PC-3 (cell line): Measurements from ENCODE around the gene L3MBTL1. TPM values are rescaled to one million over a fixed set of nuclear protein-coding genes. Genes with fewer than 3 reads are reported as not detected.

Experiments
- ATAC-seq: fragments of 200-7000 bp; cut with Tn5 transposase; 2 replicates; pipeline ENCODE4 v1.9.1; 2020; ENCODE audit warnings: mild to moderate bottlenecking, moderate library complexity
- BruUV-seq: library from RNA; stranded (reverse); fragments of 400-500 nt; replicated peaks from 2 replicates; lab custom pipeline; 2021; lab: Mats Ljungman, UMichigan
- CTCF ChIA-PET: fragments of 300-600 bp; sonication (Branson Sonifier 250); formaldehyde crosslinking; loops from one replicate; lab custom pipeline; 2022; ENCODE audit warnings: antibody characterized with exemption; lab: Charles Lee
- POLR2A ChIA-PET: fragments of 300-600 bp; sonication (Branson Sonifier 250); formaldehyde crosslinking; loops from one replicate; lab custom pipeline; 2022; ENCODE audit warnings: antibody characterized with exemption; ENCODE audit not compliant: unreplicated experiment; lab: Charles Lee
- DNase-seq: peaks from one replicate; pipeline ENCODE4 v3.0.0-alpha.2; 2015
- H2AFZ ChIP-seq: fragments of 300-600 bp; sonication (generic); 2 replicates; pipeline ENCODE4 v1.6.0; 2016; ENCODE audit warnings: antibody characterized with exemption, low read length
- H3F3A ChIP-seq: fragments of 300-600 bp; sonication (generic); one replicate; pipeline ENCODE4 v1.6.0; 2017; ENCODE audit warnings: antibody characterized with exemption, low read length, control low read depth, mild to moderate bottlenecking; ENCODE audit not compliant: unreplicated experiment
- H3K27ac ChIP-seq: fragments of 300-600 bp; sonication (generic); 2 replicates; pipeline ENCODE4 v1.5.1; 2016; ENCODE audit warnings: mild to moderate bottlenecking, low read length
- H3K27me3 ChIP-seq: fragments of 300-600 bp; sonication (generic); 2 replicates; pipeline ENCODE4 v1.6.1; 2016; ENCODE audit warnings: low read length, mixed read lengths
- H3K36me3 ChIP-seq: fragments of 300-600 bp; sonication (generic); 2 replicates; pipeline ENCODE4 v1.6.1; 2016; ENCODE audit warnings: low read depth, mixed run types, low read length, mixed read lengths
- H3K4me1 ChIP-seq: fragments of 300-600 bp; sonication (generic); 2 replicates; pipeline ENCODE4 v1.5.1; 2016; ENCODE audit warnings: low read length; ENCODE audit not compliant: insufficient read depth
- H3K4me2 ChIP-seq: fragments of 300-600 bp; sonication (generic); 2 replicates; pipeline ENCODE4 v1.6.0; 2016; ENCODE audit warnings: low read length
- H3K4me3 ChIP-seq: fragments of 300-600 bp; sonication (generic); 2 replicates; pipeline ENCODE4 v1.5.1; 2016; ENCODE audit warnings: mild to moderate bottlenecking, low read length, mixed read lengths
- H3K79me2 ChIP-seq: fragments of 300-600 bp; sonication (generic); 2 replicates; pipeline ENCODE4 v1.6.1; 2017; ENCODE audit warnings: low read length, mixed read lengths
- H3K9ac ChIP-seq: fragments of 300-600 bp; sonication (generic); 2 replicates; pipeline ENCODE4 v1.6.0; 2016; ENCODE audit warnings: mild to moderate bottlenecking, low read length
- H3K9me2 ChIP-seq: fragments of 300-600 bp; sonication (generic); replicated peaks from 2 replicates; pipeline ENCODE4 v1.6.1; 2016; ENCODE audit warnings: mixed run types, low read length, mixed read lengths
- H3K9me3 ChIP-seq: fragments of 300-600 bp; sonication (generic); 2 replicates; pipeline ENCODE4 v1.6.1; 2016; ENCODE audit warnings: low read length, mixed read lengths
- H4K20me1 ChIP-seq: fragments of 300-600 bp; sonication (generic); 2 replicates; pipeline ENCODE4 v1.6.1; 2016; ENCODE audit warnings: low read length, mixed read lengths
- EZH2 ChIP-seq: fragments of 300-600 bp; sonication (generic); IDR thresholded peaks from one replicate; pipeline ENCODE4 v1.6.1; 2017; ENCODE audit warnings: antibody characterized with exemption, mild to moderate bottlenecking, low read length; ENCODE audit not compliant: unreplicated experiment
- EZH2phosphoT487 ChIP-seq: fragments of 300-600 bp; sonication (generic); IDR thresholded peaks from 2 replicates; pipeline ENCODE4 v1.6.1; 2018; ENCODE audit warnings: mild to moderate bottlenecking, antibody characterized with exemption, low read length, borderline replicate concordance
- intact Hi-C: fragments of 100-400 bp; cut with micrococcal nuclease; formaldehyde crosslinking; loops from 2 replicates; pipeline ENCODE4 v1.9.0; 2023
- total RNA-seq: library from RNA; depleted of rRNA; stranded (reverse); fragments of >200 nt; gene quantifications from 2 replicates; pipeline ENCODE4 v1.2.3, GENCODE V29; 2014
- TF ChIP-seq, protein P1 (sequence below): fragments of 300-600 bp; sonication (generic); conservative IDR thresholded peaks from 2 replicates; pipeline ENCODE4 v1.5.1; 2017; ENCODE audit warnings: antibody characterized with exemption, low read depth, mild to moderate bottlenecking, low read length

Gene L3MBTL1
- total RNA-seq, 1 experiment from 2014 or later: 9.9 TPM

DNA sequence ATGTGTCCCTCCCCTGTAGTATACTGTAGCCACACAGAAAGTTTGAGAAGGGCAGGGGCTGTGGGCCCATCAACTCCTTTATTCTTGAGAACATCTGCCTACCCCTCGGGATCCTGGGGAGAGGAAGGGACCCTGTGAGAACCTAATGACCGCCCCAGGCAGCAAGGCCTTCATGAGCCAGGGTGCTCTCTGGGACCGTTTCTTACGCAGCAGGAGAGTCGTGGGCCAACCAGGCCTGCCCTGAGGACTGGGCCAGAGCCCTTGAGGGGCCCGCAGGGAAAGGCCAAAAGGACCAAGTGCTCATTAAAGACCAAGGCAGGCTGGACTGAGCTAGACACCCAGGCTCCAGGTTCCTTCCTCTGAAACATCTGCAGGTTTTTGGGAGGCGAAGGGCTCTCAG, 56.5 kb downstream of the L3MBTL1 start:
- H3K4me2 ChIP-seq: no peak overlapping the region
- H3K4me1 ChIP-seq: peaks cover 5% of the 10 kb centered on the region
- POLR2A ChIA-PET: no interaction called here
- CTCF ChIA-PET: no interaction called here
- H3K9ac ChIP-seq: no peak overlapping the region
- no peaks in the 10 kb centered on the region for H3K36me3 ChIP-seq
- H3K27me3 ChIP-seq: no peaks in the 10 kb centered on the region
- no peaks in the 10 kb centered on the region for H3K9me3 ChIP-seq
- no peaks in the 10 kb centered on the region for H3K79me2 ChIP-seq
- no peaks in the 10 kb centered on the region for H3F3A ChIP-seq
- no peaks in the 10 kb centered on the region for H3K9me2 ChIP-seq
- ATAC-seq (no peak), DNase-seq (no peak)
- no peak for TF ChIP-seq EZH2
- TF ChIP-seq EZH2phosphoT487: no peak
- TF ChIP-seq, protein P1, sequence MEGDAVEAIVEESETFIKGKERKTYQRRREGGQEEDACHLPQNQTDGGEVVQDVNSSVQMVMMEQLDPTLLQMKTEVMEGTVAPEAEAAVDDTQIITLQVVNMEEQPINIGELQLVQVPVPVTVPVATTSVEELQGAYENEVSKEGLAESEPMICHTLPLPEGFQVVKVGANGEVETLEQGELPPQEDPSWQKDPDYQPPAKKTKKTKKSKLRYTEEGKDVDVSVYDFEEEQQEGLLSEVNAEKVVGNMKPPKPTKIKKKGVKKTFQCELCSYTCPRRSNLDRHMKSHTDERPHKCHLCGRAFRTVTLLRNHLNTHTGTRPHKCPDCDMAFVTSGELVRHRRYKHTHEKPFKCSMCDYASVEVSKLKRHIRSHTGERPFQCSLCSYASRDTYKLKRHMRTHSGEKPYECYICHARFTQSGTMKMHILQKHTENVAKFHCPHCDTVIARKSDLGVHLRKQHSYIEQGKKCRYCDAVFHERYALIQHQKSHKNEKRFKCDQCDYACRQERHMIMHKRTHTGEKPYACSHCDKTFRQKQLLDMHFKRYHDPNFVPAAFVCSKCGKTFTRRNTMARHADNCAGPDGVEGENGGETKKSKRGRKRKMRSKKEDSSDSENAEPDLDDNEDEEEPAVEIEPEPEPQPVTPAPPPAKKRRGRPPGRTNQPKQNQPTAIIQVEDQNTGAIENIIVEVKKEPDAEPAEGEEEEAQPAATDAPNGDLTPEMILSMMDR: no peak
- H3K4me3 ChIP-seq: no peak overlapping the region
- intact Hi-C loops: no loop called here
- no peaks in the 10 kb centered on the region for H4K20me1 ChIP-seq
- H2AFZ ChIP-seq: no peak overlapping the region
- no peak overlapping the region for H3K27ac ChIP-seq
- BruUV-seq: no TSS peak

DNA sequence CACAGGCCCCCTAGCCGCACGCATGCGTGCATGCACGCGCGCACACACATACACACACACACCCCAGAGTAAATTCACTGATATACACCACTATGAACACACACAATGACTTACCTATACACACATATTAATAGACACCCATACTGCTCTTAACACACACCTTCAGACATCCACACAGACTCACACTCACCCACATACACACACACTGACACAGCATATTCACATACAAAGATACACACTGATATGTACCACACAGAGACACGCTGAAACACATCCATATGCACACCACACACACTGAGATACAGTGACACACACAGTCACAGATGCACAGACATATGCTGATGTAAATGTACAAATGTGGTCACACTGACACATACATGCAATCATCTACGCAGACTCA, 57.0 kb downstream of the L3MBTL1 start:
- Histone ChIP-seq H3K4me1 (peaks cover under 1% of the 10 kb centered on the region), H3F3A (no peaks in the 10 kb centered on the region), H3K9ac (no peak overlapping the region), H2AFZ (no peak overlapping the region), H4K20me1 (no peaks in the 10 kb centered on the region), H3K36me3 (no peaks in the 10 kb centered on the region), H3K4me3 (no peak overlapping the region), H3K27me3 (no peaks in the 10 kb centered on the region), H3K9me2 (no peaks in the 10 kb centered on the region), H3K4me2 (no peak overlapping the region), H3K27ac (no peak overlapping the region), H3K79me2 (no peaks in the 10 kb centered on the region), H3K9me3 (no peaks in the 10 kb centered on the region)
- TF ChIP-seq EZH2phosphoT487 (no peak), EZH2 (no peak)
- TF ChIP-seq, protein P1: no peak
- intact Hi-C loops: no loop called here
- POLR2A ChIA-PET: no interaction called here
- CTCF ChIA-PET: no interaction called here
- BruUV-seq: no TSS peak
- DNase-seq: no peak
- ATAC-seq: no peak

DNA sequence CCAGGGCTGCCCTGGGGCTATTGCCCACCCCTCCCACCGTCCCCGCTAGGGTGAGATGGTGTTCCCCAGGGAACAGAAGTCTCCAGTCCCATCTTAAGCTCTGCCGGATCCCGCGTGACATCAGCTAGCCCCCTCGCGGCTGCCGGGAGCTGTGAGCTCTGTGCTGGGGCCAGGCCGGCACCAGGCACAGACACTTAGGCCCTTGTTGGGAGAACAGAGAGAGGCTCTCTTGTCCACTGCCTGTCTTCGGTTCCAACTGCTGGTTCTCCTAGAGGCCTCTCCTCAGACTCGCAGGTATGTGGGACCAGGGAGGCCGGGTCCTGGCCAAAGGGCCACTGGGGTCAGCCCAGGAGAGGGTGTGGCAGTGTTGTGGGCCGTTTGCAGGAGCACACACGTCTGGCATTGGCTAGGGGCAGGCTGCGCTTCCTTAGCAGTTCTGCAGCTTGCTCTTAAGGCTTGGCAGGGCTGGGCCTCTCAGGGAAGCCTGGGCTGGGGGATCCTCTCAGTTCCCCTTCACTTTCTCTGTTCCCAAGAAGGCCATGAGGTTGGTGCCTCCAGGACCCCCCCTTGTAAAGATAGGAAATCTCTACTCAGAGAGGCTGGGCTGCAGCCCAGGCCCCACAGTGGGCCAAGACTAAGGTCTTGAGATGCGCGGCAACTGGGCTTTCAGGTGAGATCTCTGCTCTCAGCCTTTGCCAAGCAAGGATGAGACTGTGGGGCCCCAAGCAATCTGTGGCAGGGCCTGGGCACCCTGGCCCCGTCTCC, 57.7 kb downstream of the L3MBTL1 start:
- BruUV-seq: no TSS peak
- Histone ChIP-seq H3K4me2 (no peak overlapping the region), H3K9ac (no peak overlapping the region), H3K4me1 (no peaks in the 10 kb centered on the region), H3K27ac (no peak overlapping the region), H3K4me3 (no peak overlapping the region), H3K79me2 (no peaks in the 10 kb centered on the region), H3K9me2 (no peaks in the 10 kb centered on the region), H3K36me3 (no peaks in the 10 kb centered on the region), H4K20me1 (no peaks in the 10 kb centered on the region), H2AFZ (no peak overlapping the region), H3K9me3 (no peaks in the 10 kb centered on the region), H3F3A (no peaks in the 10 kb centered on the region), H3K27me3 (no peaks in the 10 kb centered on the region)
- TF ChIP-seq EZH2phosphoT487 (no peak), EZH2 (no peak)
- TF ChIP-seq, protein P1: no peak
- no peak for DNase-seq
- ATAC-seq: no peak
- ChIA-PET POLR2A (no interaction called here), CTCF (no interaction called here)
- intact Hi-C loops: no loop called here
